H1 (cell line): ENCODE results near the gene KANSL1. TPM values are rescaled to one million over a fixed set of nuclear protein-coding genes. Genes with fewer than 3 reads are reported as not detected.

Source experiments
- EZH2 ChIP-seq: fragments of 200-600 bp; sonication (generic); IDR thresholded peaks from 2 replicates; pipeline ENCODE4 v1.7.1; 2012; ENCODE audit warnings: low read depth, mild to moderate bottlenecking, moderate library complexity, low read length, inconsistent platforms; ENCODE audit not compliant: severe bottlenecking
- FOSL1 ChIP-seq: IDR thresholded peaks from 2 replicates; pipeline ENCODE4 v1.6.1; 2011; ENCODE audit warnings: mild to moderate bottlenecking, low read depth, low read length, moderate library complexity; ENCODE audit not compliant: insufficient read depth
- GTF2F1 ChIP-seq: IDR thresholded peaks from 2 replicates; pipeline ENCODE4 v1.6.1; 2012; ENCODE audit warnings: low read depth, low read length, improper control_type of control experiment, borderline replicate concordance
- RFX5 ChIP-seq: IDR thresholded peaks from 2 replicates; pipeline ENCODE4 v1.6.1; 2011; ENCODE audit warnings: low read depth, low read length, improper control_type of control experiment, borderline replicate concordance
- RNF2 ChIP-seq: fragments of 200-900, 300-1000 bp; sonication (generic); IDR thresholded peaks from 2 replicates; pipeline ENCODE4 v1.7.1; 2016; ENCODE audit warnings: borderline replicate concordance, low read depth, mild to moderate bottlenecking, antibody characterized with exemption, low read length; ENCODE audit not compliant: poor library complexity, severe bottlenecking; ENCODE audit errors: missing control alignments
- SIRT6 ChIP-seq: IDR thresholded peaks from one replicate; pipeline ENCODE4 v1.7.1; 2012; ENCODE audit warnings: low read length, inconsistent platforms
- SIX5 ChIP-seq: IDR thresholded peaks from 2 replicates; pipeline ENCODE4 v1.6.1; 2011; ENCODE audit warnings: mild to moderate bottlenecking, low read depth, low read length
- SP2 ChIP-seq: IDR thresholded peaks from 2 replicates; pipeline ENCODE4 v1.6.1; 2012; ENCODE audit warnings: mild to moderate bottlenecking, low read length, inconsistent platforms
- SP4 ChIP-seq: IDR thresholded peaks from 2 replicates; pipeline ENCODE4 v1.6.1; 2012; ENCODE audit warnings: low read length, inconsistent platforms
- SUZ12 ChIP-seq: fragments of 200-600 bp; sonication (generic); IDR thresholded peaks from 2 replicates; pipeline ENCODE4 v1.6.1; 2012; ENCODE audit warnings: mild to moderate bottlenecking, inconsistent platforms, low read length, moderate library complexity, mixed read lengths
- ZNF274 ChIP-seq: IDR thresholded peaks from 2 replicates; pipeline ENCODE4 v1.7.0; 2012; ENCODE audit warnings: low read length, borderline replicate concordance; ENCODE audit errors: extremely low read depth
- polyA plus RNA-seq, 7 experiments: library from polyadenylated mRNA; depleted of rRNA in 3 of 7; stranded (reverse) in 5 of 7; unstranded in 2 of 7; fragments of >200 nt in 5 of 7; fragments of 200-250 nt in 2 of 7; gene quantifications; 1 replicate in 5 of 7; 2 replicates in 1 of 7; 4 replicates in 1 of 7; pipeline versions ENCODE4 v1.2.1 to v1.2.3, GENCODE V29; 2011 to 2013; ENCODE audit warnings: missing spikeins in 2 of 7, mixed read lengths in 2 of 7
- total RNA-seq: library from RNA; stranded (reverse); fragmentation: NEBNext Ultra II Directional; extraction: Animal tissue kit (Norgen Biotek cat#: 25700); gene quantifications from 2 replicates; pipeline ENCODE4 v1.2.1, GENCODE V29; 2021
- TF ChIP-seq, protein P1 (sequence below): fragments of 300-600 bp; sonication (generic); IDR thresholded peaks from 2 replicates; pipeline ENCODE4 v1.7.1; 2012; ENCODE audit warnings: low read length, moderate library complexity, mild to moderate bottlenecking, inconsistent platforms; ENCODE audit not compliant: insufficient replicate concordance

The KANSL1 gene
- total and polyA plus RNA-seq, 2 of the 8 experiments (the other 6 are each of a cell fraction or from before 2014, with no cell fraction given), result 34.0 to 128 TPM

DNA sequence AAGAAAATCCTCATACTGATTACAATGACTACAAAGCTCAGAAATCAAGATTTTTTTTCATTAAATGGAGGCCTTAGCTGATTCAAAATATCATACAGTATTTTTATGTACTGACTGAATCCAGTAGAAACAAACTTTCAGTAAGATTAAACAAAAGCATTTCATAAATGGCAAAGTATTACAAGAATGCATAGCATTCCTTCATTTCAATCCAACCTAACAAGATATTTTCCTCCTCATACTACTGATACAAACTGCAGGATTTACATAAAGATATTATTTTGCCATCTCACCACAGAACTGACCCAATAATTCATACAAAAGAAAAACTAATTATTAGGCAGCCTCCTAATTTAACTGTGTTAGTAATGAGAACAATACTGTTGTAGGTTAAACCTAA is 6.2 kb upstream of the KANSL1 start (continued):
- TF ChIP-seq, protein P1, sequence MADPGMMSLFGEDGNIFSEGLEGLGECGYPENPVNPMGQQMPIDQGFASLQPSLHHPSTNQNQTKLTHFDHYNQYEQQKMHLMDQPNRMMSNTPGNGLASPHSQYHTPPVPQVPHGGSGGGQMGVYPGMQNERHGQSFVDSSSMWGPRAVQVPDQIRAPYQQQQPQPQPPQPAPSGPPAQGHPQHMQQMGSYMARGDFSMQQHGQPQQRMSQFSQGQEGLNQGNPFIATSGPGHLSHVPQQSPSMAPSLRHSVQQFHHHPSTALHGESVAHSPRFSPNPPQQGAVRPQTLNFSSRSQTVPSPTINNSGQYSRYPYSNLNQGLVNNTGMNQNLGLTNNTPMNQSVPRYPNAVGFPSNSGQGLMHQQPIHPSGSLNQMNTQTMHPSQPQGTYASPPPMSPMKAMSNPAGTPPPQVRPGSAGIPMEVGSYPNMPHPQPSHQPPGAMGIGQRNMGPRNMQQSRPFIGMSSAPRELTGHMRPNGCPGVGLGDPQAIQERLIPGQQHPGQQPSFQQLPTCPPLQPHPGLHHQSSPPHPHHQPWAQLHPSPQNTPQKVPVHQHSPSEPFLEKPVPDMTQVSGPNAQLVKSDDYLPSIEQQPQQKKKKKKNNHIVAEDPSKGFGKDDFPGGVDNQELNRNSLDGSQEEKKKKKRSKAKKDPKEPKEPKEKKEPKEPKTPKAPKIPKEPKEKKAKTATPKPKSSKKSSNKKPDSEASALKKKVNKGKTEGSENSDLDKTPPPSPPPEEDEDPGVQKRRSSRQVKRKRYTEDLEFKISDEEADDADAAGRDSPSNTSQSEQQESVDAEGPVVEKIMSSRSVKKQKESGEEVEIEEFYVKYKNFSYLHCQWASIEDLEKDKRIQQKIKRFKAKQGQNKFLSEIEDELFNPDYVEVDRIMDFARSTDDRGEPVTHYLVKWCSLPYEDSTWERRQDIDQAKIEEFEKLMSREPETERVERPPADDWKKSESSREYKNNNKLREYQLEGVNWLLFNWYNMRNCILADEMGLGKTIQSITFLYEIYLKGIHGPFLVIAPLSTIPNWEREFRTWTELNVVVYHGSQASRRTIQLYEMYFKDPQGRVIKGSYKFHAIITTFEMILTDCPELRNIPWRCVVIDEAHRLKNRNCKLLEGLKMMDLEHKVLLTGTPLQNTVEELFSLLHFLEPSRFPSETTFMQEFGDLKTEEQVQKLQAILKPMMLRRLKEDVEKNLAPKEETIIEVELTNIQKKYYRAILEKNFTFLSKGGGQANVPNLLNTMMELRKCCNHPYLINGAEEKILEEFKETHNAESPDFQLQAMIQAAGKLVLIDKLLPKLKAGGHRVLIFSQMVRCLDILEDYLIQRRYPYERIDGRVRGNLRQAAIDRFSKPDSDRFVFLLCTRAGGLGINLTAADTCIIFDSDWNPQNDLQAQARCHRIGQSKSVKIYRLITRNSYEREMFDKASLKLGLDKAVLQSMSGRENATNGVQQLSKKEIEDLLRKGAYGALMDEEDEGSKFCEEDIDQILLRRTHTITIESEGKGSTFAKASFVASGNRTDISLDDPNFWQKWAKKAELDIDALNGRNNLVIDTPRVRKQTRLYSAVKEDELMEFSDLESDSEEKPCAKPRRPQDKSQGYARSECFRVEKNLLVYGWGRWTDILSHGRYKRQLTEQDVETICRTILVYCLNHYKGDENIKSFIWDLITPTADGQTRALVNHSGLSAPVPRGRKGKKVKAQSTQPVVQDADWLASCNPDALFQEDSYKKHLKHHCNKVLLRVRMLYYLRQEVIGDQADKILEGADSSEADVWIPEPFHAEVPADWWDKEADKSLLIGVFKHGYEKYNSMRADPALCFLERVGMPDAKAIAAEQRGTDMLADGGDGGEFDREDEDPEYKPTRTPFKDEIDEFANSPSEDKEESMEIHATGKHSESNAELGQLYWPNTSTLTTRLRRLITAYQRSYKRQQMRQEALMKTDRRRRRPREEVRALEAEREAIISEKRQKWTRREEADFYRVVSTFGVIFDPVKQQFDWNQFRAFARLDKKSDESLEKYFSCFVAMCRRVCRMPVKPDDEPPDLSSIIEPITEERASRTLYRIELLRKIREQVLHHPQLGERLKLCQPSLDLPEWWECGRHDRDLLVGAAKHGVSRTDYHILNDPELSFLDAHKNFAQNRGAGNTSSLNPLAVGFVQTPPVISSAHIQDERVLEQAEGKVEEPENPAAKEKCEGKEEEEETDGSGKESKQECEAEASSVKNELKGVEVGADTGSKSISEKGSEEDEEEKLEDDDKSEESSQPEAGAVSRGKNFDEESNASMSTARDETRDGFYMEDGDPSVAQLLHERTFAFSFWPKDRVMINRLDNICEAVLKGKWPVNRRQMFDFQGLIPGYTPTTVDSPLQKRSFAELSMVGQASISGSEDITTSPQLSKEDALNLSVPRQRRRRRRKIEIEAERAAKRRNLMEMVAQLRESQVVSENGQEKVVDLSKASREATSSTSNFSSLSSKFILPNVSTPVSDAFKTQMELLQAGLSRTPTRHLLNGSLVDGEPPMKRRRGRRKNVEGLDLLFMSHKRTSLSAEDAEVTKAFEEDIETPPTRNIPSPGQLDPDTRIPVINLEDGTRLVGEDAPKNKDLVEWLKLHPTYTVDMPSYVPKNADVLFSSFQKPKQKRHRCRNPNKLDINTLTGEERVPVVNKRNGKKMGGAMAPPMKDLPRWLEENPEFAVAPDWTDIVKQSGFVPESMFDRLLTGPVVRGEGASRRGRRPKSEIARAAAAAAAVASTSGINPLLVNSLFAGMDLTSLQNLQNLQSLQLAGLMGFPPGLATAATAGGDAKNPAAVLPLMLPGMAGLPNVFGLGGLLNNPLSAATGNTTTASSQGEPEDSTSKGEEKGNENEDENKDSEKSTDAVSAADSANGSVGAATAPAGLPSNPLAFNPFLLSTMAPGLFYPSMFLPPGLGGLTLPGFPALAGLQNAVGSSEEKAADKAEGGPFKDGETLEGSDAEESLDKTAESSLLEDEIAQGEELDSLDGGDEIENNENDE, result no peak
- TF ChIP-seq ZNF274, result no peak
- no peak for TF ChIP-seq SUZ12
- no peak for TF ChIP-seq SIRT6
- TF ChIP-seq SP2, result no peak
- no peak for TF ChIP-seq SP4
- no peak for TF ChIP-seq GTF2F1
- TF ChIP-seq FOSL1, result no peak
- no peak for TF ChIP-seq RNF2
- TF ChIP-seq RFX5, result no peak
- TF ChIP-seq EZH2, result no peak
- TF ChIP-seq SIX5, result no peak
